Lung (tissue), 12 donors: ENCODE data around the gene BST2. TPM values are rescaled to one million over a fixed set of nuclear protein-coding genes. Genes with fewer than 3 reads are reported as not detected.

Experiments
- ATAC-seq: fragments of 200-7000 bp; cut with Tn5 transposase; one replicate; pipeline ENCODE4 v1.9.1; 2020; ENCODE audit warnings: moderate number of reproducible peaks; ENCODE audit not compliant: insufficient read depth, low FRiP score
- DNase-seq, 3 donors: peaks; one replicate each; pipeline ENCODE4 v3.0.0-alpha.2; 2013 to 2017
- H3K27ac ChIP-seq, 2 donors: one replicate each; pipeline ENCODE4 v1.5.1; 2013; ENCODE audit warnings: mild to moderate bottlenecking in 2 of 2, moderate library complexity in 2 of 2, control low read depth in 1 of 2, inconsistent platforms in 1 of 2, low read depth in 1 of 2, low read length in 1 of 2
- H3K27me3 ChIP-seq, 3 donors: one replicate each; pipeline ENCODE4 v1.5.1; 2013; ENCODE audit warnings: low read length in 2 of 3; ENCODE audit not compliant: control insufficient read depth in 3 of 3, insufficient read depth in 3 of 3
- H3K36me3 ChIP-seq, 4 donors: one replicate each; pipeline ENCODE4 v1.5.1; 2013; ENCODE audit warnings: low read length in 4 of 4, mild to moderate bottlenecking in 1 of 4, moderate library complexity in 1 of 4; ENCODE audit not compliant: control insufficient read depth in 4 of 4, insufficient read depth in 4 of 4
- H3K4me1 ChIP-seq, 5 donors: one replicate each; pipeline ENCODE4 v1.5.1; 2013; ENCODE audit warnings: low read length in 5 of 5, mild to moderate bottlenecking in 2 of 5, moderate library complexity in 1 of 5; ENCODE audit not compliant: control insufficient read depth in 5 of 5, insufficient read depth in 5 of 5
- H3K4me3 ChIP-seq: one replicate; pipeline ENCODE4 v1.5.1; 2013; ENCODE audit warnings: mild to moderate bottlenecking, control low read depth, moderate library complexity
- H3K9ac ChIP-seq, 2 donors: one replicate each; pipeline ENCODE4 v1.5.1; 2013; ENCODE audit warnings: low read length in 2 of 2, control low read depth in 1 of 2; ENCODE audit not compliant: insufficient read depth in 1 of 2
- H3K9me3 ChIP-seq, 4 donors: one replicate each; pipeline ENCODE4 v1.5.1; 2013; ENCODE audit warnings: low read length in 3 of 4, mild to moderate bottlenecking in 1 of 4, moderate library complexity in 1 of 4; ENCODE audit not compliant: control insufficient read depth in 4 of 4, insufficient read depth in 3 of 4
- CTCF ChIP-seq: IDR thresholded peaks from 2 replicates; pipeline ENCODE4 v1.5.1; 2012; ENCODE audit warnings: mild to moderate bottlenecking; ENCODE audit errors: control extremely low read depth, extremely low read depth
- WGBS, 2 donors: extraction: QIAGEN DNeasy Blood & Tissue Kit; methylation state at CpG; one replicate each; pipeline ENCODE4 v1.1.7; 2013; 5-methylcytosine and 5-hydroxymethylcytosine counted together
- polyA plus RNA-seq, 2 donors: library from polyadenylated mRNA; stranded (reverse); fragments of 200-250 nt; gene quantifications; one replicate each; pipeline ENCODE4 v1.2.1, GENCODE V29; 2013
- total RNA-seq, 2 donors: library from RNA; depleted of rRNA in 1 of 2; stranded (reverse); fragments of >200 nt in 1 of 2; gene quantifications; one replicate each; pipeline ENCODE4 v1.2.1, GENCODE V29; 2014 to 2021
- donor health status: control.
- donor health status: control.
- donor health status: Bipolar disorder and iron deficiency.
- donor health status: healthy.
- donor health status: DM: yes; HTN: yes; CAD: no.

Gene BST2
- total and polyA plus RNA-seq, 4 donors = 48.2 to 179 (median 60.5) TPM

GRCh38 chr19:17391371-17392151 is 13.9 kb downstream of the BST2 start:
- H3K27ac ChIP-seq = no peak overlapping the region
- H3K9me3 ChIP-seq = peaks cover 0 to 6% (median 0%) of the 10 kb centered on the region in 4 donors
- no peaks in the 10 kb centered on the region for H3K36me3 ChIP-seq
- 6 to 9% methylated on average over 26 of the region's 26 CpGs for WGBS, 2 donors
- H3K9ac ChIP-seq = no peak overlapping the region
- H3K4me3 ChIP-seq = no peak overlapping the region
- peaks cover 0 to 10% (median 9%) of the 10 kb centered on the region in 3 donors for H3K27me3 ChIP-seq
- DNase-seq (no peak), ATAC-seq (no peak)
- TF ChIP-seq CTCF = no peak
- peaks cover 2 to 14% (median 3%) of the 10 kb centered on the region in 5 donors for H3K4me1 ChIP-seq

GRCh38 chr19:17390665-17391370 is 14.6 kb downstream of the BST2 start:
- H3K27ac ChIP-seq = peak overlapping the region in 1 of 2 donors; percentile 49
- 0 to 1% methylated on average over 49 to 50 of the region's 50 CpGs for WGBS, 2 donors
- no peaks in the 10 kb centered on the region for H3K36me3 ChIP-seq
- H3K27me3 ChIP-seq = peaks cover 0 to 10% (median 9%) of the 10 kb centered on the region in 3 donors
- H3K4me1 ChIP-seq = peaks cover 2 to 14% (median 3%) of the 10 kb centered on the region in 5 donors
- ATAC-seq (peak; percentile 98), DNase-seq (peak; percentile 96 to 98 (median 96))
- H3K9ac ChIP-seq = no peak overlapping the region
- H3K9me3 ChIP-seq = peaks cover 0 to 6% (median 0%) of the 10 kb centered on the region in 4 donors
- TF ChIP-seq CTCF = peak; percentile 82
- peak overlapping the region; percentile 29 for H3K4me3 ChIP-seq

GRCh38 chr19:17389957-17390664 is 15.3 kb downstream of the BST2 start:
- Histone ChIP-seq H3K9ac (no peak overlapping the region), H3K4me3 (no peak overlapping the region), H3K36me3 (no peaks in the 10 kb centered on the region), H3K27me3 (peaks cover 0 to 10% (median 9%) of the 10 kb centered on the region in 3 donors), H3K27ac (no peak overlapping the region), H3K4me1 (peaks cover 2 to 16% (median 3%) of the 10 kb centered on the region in 5 donors), H3K9me3 (peaks cover 0 to 6% (median 0%) of the 10 kb centered on the region in 4 donors)
- DNase-seq (peak in 1 of 3 donors; percentile 25), ATAC-seq (no peak)
- 9 to 10% methylated on average over 27 to 37 of the region's 37 CpGs for WGBS, 2 donors
- no peak for TF ChIP-seq CTCF
